CD14-positive monocyte (primary cell): ENCODE measurements around the gene ITGB2. TPM values are rescaled to one million over a fixed set of nuclear protein-coding genes. Genes with fewer than 3 reads are reported as not detected.

Source experiments
- DNase-seq, 3 donors: peaks; one replicate each; pipeline ENCODE4 v3.0.0-alpha.2; 2011 to 2022
- H2AFZ ChIP-seq: 2 replicates; pipeline ENCODE4 v1.6.0; 2012; ENCODE audit warnings: mild to moderate bottlenecking, low read depth, low read length, inconsistent platforms; ENCODE audit not compliant: insufficient read depth, poor library complexity, severe bottlenecking
- H3K27ac ChIP-seq, 2 donors: 1 replicate in 1 of 2; 2 replicates in 1 of 2; pipeline ENCODE4 v1.5.1; 2012 to 2013; ENCODE audit warnings: low read length in 2 of 2, control low read depth in 1 of 2, inconsistent platforms in 1 of 2, low read depth in 1 of 2, mild to moderate bottlenecking in 1 of 2
- H3K27me3 ChIP-seq, 2 donors: one replicate each; pipeline versions ENCODE4 v1.6.0 to v1.6.1; 2011 to 2013; ENCODE audit warnings: low read length in 2 of 2; ENCODE audit not compliant: control insufficient read depth in 2 of 2, insufficient read depth in 2 of 2
- H3K36me3 ChIP-seq, 2 donors: replicated peaks in 1 of 2; 1 replicate in 1 of 2; 2 replicates in 1 of 2; pipeline versions ENCODE4 v1.5.1 to v1.6.1; 2012 to 2013; ENCODE audit warnings: low read length in 2 of 2, control low read depth in 1 of 2, inconsistent platforms in 1 of 2, mild to moderate bottlenecking in 1 of 2; ENCODE audit not compliant: insufficient read depth in 2 of 2, control insufficient read depth in 1 of 2
- H3K4me1 ChIP-seq, 2 donors: 1 replicate in 1 of 2; 2 replicates in 1 of 2; pipeline versions ENCODE4 v1.5.1 to v1.6.1; 2012 to 2013; ENCODE audit warnings: low read length in 2 of 2, control low read depth in 1 of 2, inconsistent platforms in 1 of 2, mild to moderate bottlenecking in 1 of 2, moderate library complexity in 1 of 2; ENCODE audit not compliant: insufficient read depth in 2 of 2, control insufficient read depth in 1 of 2
- H3K4me2 ChIP-seq: replicated peaks from 2 replicates; pipeline ENCODE3; 2012; ENCODE audit warnings: low read length, moderate library complexity, mild to moderate bottlenecking; ENCODE audit not compliant: poor library complexity, severe bottlenecking; ENCODE audit errors: extremely low read depth
- H3K4me3 ChIP-seq, 3 experiments: fragments of 200-600 bp in 1 of 3; sonication (generic) in 1 of 3; replicated peaks in 1 of 3; 1 replicate in 2 of 3; 2 replicates in 1 of 3; pipeline ENCODE4 v1.5.1; 2011 to 2013; ENCODE audit warnings: low read length in 3 of 3, mild to moderate bottlenecking in 3 of 3, control low read depth in 2 of 3, low read depth in 2 of 3, inconsistent platforms in 1 of 3, moderate library complexity in 1 of 3
- H3K79me2 ChIP-seq: 2 replicates; pipeline ENCODE4 v1.6.0; 2012; ENCODE audit warnings: mild to moderate bottlenecking, control low read depth, inconsistent platforms, low read length, moderate library complexity; ENCODE audit not compliant: insufficient read depth
- H3K9ac ChIP-seq: 2 replicates; pipeline ENCODE4 v1.6.0; 2017; ENCODE audit warnings: low read length, mild to moderate bottlenecking; ENCODE audit not compliant: insufficient read depth, poor library complexity, severe bottlenecking
- H3K9me3 ChIP-seq, 2 donors: replicated peaks in 1 of 2; 1 replicate in 1 of 2; 2 replicates in 1 of 2; pipeline versions ENCODE4 v1.5.1 to v1.6.1; 2012 to 2013; ENCODE audit warnings: low read length in 2 of 2, control low read depth in 1 of 2; ENCODE audit not compliant: control insufficient read depth in 1 of 2, insufficient read depth in 1 of 2
- H4K20me1 ChIP-seq: 2 replicates; pipeline ENCODE4 v1.6.0; 2012; ENCODE audit warnings: mild to moderate bottlenecking, low read length, control low read depth, moderate library complexity; ENCODE audit not compliant: insufficient read depth
- H3K27ac Mint-ChIP-seq, 7 donors: one replicate each; pipeline ENCODE4 v1.8.0; 2020; ENCODE audit warnings: mild to moderate bottlenecking in 7 of 7, mixed read lengths in 7 of 7, moderate library complexity in 6 of 7, inconsistent platforms in 2 of 7
- H3K27me3 Mint-ChIP-seq, 3 donors: one replicate each; pipeline ENCODE4 v1.8.0; 2021 to 2022; ENCODE audit warnings: low read depth in 3 of 3, mild to moderate bottlenecking in 3 of 3, mixed read lengths in 3 of 3, moderate library complexity in 3 of 3, inconsistent platforms in 1 of 3
- H3K36me3 Mint-ChIP-seq, 2 donors: one replicate each; pipeline ENCODE4 v1.8.0; 2020; ENCODE audit warnings: mixed read lengths in 2 of 2, inconsistent platforms in 1 of 2, mild to moderate bottlenecking in 1 of 2
- H3K4me1 Mint-ChIP-seq: one replicate; pipeline ENCODE4 v1.8.0; 2020; ENCODE audit warnings: mild to moderate bottlenecking, mixed read lengths
- H3K4me3 Mint-ChIP-seq, 2 donors: one replicate each; pipeline ENCODE4 v1.8.0; 2020; ENCODE audit warnings: mild to moderate bottlenecking in 2 of 2, mixed read lengths in 2 of 2, moderate library complexity in 1 of 2
- H3K9me3 Mint-ChIP-seq, 7 donors: one replicate each; pipeline ENCODE4 v1.8.0; 2020 to 2022; ENCODE audit warnings: mixed read lengths in 7 of 7, mild to moderate bottlenecking in 6 of 7, moderate library complexity in 6 of 7, inconsistent platforms in 2 of 7
- WGBS: methylation state at CpG from one replicate; pipeline ENCODE4 v1.1.5; 2013; ENCODE audit warnings: missing lambda C conversion rate; ENCODE audit not compliant: insufficient coverage; 5-methylcytosine and 5-hydroxymethylcytosine counted together
- intact Hi-C, 2 donors: fragments of 100-400 bp; cut with micrococcal nuclease; formaldehyde crosslinking; loops; one replicate each; pipeline versions ENCODE4 v1.15.0 to v1.15.1; 2023
- polyA plus RNA-seq, 3 donors: library from polyadenylated mRNA; depleted of rRNA in 1 of 3; unstranded in 2 of 3; stranded (reverse) in 1 of 3; fragments of 300-500 nt in 2 of 3; fragments of >200 nt in 1 of 3; fragmentation: Illumina TruSeq in 2 of 3; gene quantifications; 1 replicate in 2 of 3; 2 replicates in 1 of 3; pipeline ENCODE4 v1.2.3, GENCODE V29; 2012 to 2021
- TF ChIP-seq, protein P1 (sequence below): fragments of 200-600 bp; IDR thresholded peaks from one replicate; pipeline ENCODE4 v1.8.0; 2022; ENCODE audit warnings: antibody characterized with exemption, mild to moderate bottlenecking

The ITGB2 gene
- polyA plus RNA-seq, 3 donors = 1,470 to 1,628 (median 1,602) TPM

DNA sequence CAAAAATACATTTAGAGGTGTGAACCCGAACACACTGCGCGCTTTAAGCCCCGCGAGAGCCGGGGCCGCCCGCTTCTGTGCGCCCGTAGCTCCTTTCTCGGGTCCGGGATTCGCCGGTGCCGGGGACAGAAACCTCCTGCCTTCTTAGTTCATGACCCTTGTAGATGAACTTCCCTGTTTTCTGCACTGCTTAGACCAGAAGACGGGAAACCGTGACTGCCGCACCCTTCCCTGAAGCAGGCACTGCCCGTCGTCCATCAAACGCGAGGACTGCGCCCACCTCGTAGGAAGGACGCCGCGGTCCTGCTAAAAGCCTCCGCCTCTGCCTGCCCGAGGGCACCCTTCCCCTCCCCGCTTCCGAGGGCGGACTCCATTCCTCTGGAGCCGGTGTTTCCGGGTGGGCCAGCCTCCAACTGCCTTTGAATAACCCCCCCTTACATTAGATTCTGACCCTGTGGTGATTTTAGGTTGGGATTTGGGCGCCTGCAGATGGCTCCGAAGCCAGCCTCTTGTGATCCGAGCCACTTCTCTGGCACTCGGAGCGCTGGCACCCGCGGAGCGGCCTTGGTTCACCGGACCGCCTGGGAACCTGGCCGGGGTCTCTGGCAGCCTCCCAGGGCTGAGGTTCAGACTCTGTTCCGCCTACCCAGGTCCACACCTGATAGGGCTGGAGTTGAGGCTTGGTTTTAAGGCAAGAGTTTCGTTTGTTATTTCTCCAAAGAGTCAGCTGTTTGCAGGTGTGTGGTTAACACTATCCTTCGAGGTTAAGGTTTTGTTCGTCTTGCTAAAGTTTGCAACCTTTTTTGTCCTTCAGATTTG lies 46.0 kb downstream of the ITGB2 start:
- no peaks in the 10 kb centered on the region for H3K9me3 ChIP-seq
- intact Hi-C loops = loop anchor here in 1 of 2 donors (5.0 kb wide), 2 partner anchors 33 to 57 kb away; partner anchors contain the start of gene SUMO3
- peaks cover 2 to 3% of the 10 kb centered on the region in 2 donors for H3K36me3 Mint-ChIP-seq
- H3K27ac Mint-ChIP-seq = peak overlapping the region; percentile 97 to 99 (median 98)
- under 1% methylated on average over 43 of the region's 49 CpGs for WGBS
- H3K27me3 ChIP-seq = no peaks in the 10 kb centered on the region
- peak overlapping the region; percentile 65 to 92 (median 85) for H3K4me3 ChIP-seq
- peak overlapping the region; percentile 92 to 98 for H3K27ac ChIP-seq
- TF ChIP-seq, protein P1, sequence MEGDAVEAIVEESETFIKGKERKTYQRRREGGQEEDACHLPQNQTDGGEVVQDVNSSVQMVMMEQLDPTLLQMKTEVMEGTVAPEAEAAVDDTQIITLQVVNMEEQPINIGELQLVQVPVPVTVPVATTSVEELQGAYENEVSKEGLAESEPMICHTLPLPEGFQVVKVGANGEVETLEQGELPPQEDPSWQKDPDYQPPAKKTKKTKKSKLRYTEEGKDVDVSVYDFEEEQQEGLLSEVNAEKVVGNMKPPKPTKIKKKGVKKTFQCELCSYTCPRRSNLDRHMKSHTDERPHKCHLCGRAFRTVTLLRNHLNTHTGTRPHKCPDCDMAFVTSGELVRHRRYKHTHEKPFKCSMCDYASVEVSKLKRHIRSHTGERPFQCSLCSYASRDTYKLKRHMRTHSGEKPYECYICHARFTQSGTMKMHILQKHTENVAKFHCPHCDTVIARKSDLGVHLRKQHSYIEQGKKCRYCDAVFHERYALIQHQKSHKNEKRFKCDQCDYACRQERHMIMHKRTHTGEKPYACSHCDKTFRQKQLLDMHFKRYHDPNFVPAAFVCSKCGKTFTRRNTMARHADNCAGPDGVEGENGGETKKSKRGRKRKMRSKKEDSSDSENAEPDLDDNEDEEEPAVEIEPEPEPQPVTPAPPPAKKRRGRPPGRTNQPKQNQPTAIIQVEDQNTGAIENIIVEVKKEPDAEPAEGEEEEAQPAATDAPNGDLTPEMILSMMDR = no peak
- peak overlapping the region; percentile 88 to 93 for H3K4me3 Mint-ChIP-seq
- DNase-seq = peak; percentile 80 to 88 (median 81)
- peaks cover 66% of the 10 kb centered on the region for H3K79me2 ChIP-seq
- peaks cover 82 to 91% of the 10 kb centered on the region in 2 donors for H3K4me1 ChIP-seq
- peak overlapping the region; percentile 48 for H2AFZ ChIP-seq
- H3K9ac ChIP-seq = peak overlapping the region; percentile 82
- H3K36me3 ChIP-seq = no peaks in the 10 kb centered on the region
- H3K4me2 ChIP-seq = peak overlapping the region; percentile 92
- peaks cover 0 to 3% (median 0%) of the 10 kb centered on the region in 7 donors for H3K9me3 Mint-ChIP-seq
- H3K27me3 Mint-ChIP-seq = no peaks in the 10 kb centered on the region
- H3K4me1 Mint-ChIP-seq = peaks cover 74% of the 10 kb centered on the region
- peaks cover 34% of the 10 kb centered on the region for H4K20me1 ChIP-seq

- TF ChIP-seq, protein P1 = no peak
Observed at GRCh38 chr21:44874240-44874496, 46.5 kb downstream of the ITGB2 start.

More at GRCh38 chr21:44874240-44874496, 46.5 kb downstream of the ITGB2 start:
- H3K27me3 Mint-ChIP-seq = no peaks in the 10 kb centered on the region
- H3K4me2 ChIP-seq = peak overlapping the region; percentile 92
- 0% methylated on average over 19 of the region's 20 CpGs for WGBS
- peak overlapping the region; percentile 82 for H3K9ac ChIP-seq
- peaks cover 72% of the 10 kb centered on the region for H3K4me1 Mint-ChIP-seq
- intact Hi-C loops = loop anchor here in 1 of 2 donors (5.0 kb wide), 2 partner anchors 33 to 57 kb away; partner anchors contain the start of gene SUMO3
- H3K9me3 Mint-ChIP-seq = peaks cover 0 to 3% (median 0%) of the 10 kb centered on the region in 7 donors
- DNase-seq = no peak
- H4K20me1 ChIP-seq = peaks cover 40% of the 10 kb centered on the region
- no peaks in the 10 kb centered on the region for H3K27me3 ChIP-seq
- no peaks in the 10 kb centered on the region for H3K36me3 ChIP-seq
- H3K9me3 ChIP-seq = no peaks in the 10 kb centered on the region
- H3K27ac ChIP-seq = peak overlapping the region; percentile 92 to 98
- peak overlapping the region; percentile 88 to 93 for H3K4me3 Mint-ChIP-seq
- peak overlapping the region; percentile 97 to 99 (median 98) for H3K27ac Mint-ChIP-seq
- H2AFZ ChIP-seq = peak overlapping the region; percentile 48
- H3K4me1 ChIP-seq = peaks cover 82 to 91% of the 10 kb centered on the region in 2 donors
- peak overlapping the region; percentile 65 to 92 (median 85) for H3K4me3 ChIP-seq
- peaks cover 68% of the 10 kb centered on the region for H3K79me2 ChIP-seq
- peaks cover 2 to 3% of the 10 kb centered on the region in 2 donors for H3K36me3 Mint-ChIP-seq
